Psoas muscle (tissue), 8 donors: ENCODE data around the gene FOCAD. TPM values are rescaled to one million over a fixed set of nuclear protein-coding genes. Genes with fewer than 3 reads are reported as not detected.
A peak's percentile ranks its signal among the peaks of the same experiment; 100 is the strongest.

Experiments used
- ATAC-seq, 4 donors: fragments of 200-7000 bp; cut with Tn5 transposase; one replicate each; pipeline ENCODE4 v1.9.1; 2020; ENCODE audit warnings: moderate library complexity in 3 of 4, mild to moderate bottlenecking in 2 of 4
- DNase-seq, 2 donors: peaks; one replicate each; pipeline ENCODE4 v3.0.0-alpha.2; 2020
- H3K27ac ChIP-seq: fragments of 200-600 bp; one replicate; pipeline ENCODE4 v1.8.0; 2022
- H3K27me3 ChIP-seq, 3 donors: fragments of 200-600 bp in 1 of 3; one replicate each; pipeline versions ENCODE4 v1.6.1 to v1.8.0; 2013 to 2022; ENCODE audit warnings: low read length in 2 of 3, mild to moderate bottlenecking in 2 of 3, moderate library complexity in 1 of 3; ENCODE audit not compliant: insufficient read depth in 3 of 3
- H3K36me3 ChIP-seq, 2 donors: fragments of 200-600 bp in 1 of 2; one replicate each; pipeline versions ENCODE4 v1.6.1 to v1.8.0; 2013 to 2022; ENCODE audit warnings: low read depth in 1 of 2, mild to moderate bottlenecking in 1 of 2, moderate library complexity in 1 of 2; ENCODE audit not compliant: insufficient read depth in 1 of 2
- H3K4me1 ChIP-seq: fragments of 200-600 bp; one replicate; pipeline ENCODE4 v1.8.0; 2022
- H3K4me3 ChIP-seq: fragments of 200-600 bp; one replicate; pipeline ENCODE4 v1.8.0; 2022; ENCODE audit warnings: mild to moderate bottlenecking
- H3K9me3 ChIP-seq: fragments of 200-600 bp; one replicate; pipeline ENCODE4 v1.8.0; 2022
- CTCF ChIP-seq: fragments of 200-600 bp; IDR thresholded peaks from one replicate; pipeline ENCODE4 v1.8.0; 2022; ENCODE audit warnings: antibody characterized with exemption
- WGBS, 3 donors: extraction: QIAGEN DNeasy Blood & Tissue Kit; methylation state at CpG; one replicate each; pipeline versions ENCODE4 v1.1.6 to v1.1.7; 2013; 5-methylcytosine and 5-hydroxymethylcytosine counted together
- intact Hi-C, 2 donors: fragments of 100-400 bp; cut with DNase I; formaldehyde crosslinking; loops; one replicate each; pipeline versions ENCODE4 v1.11.0 to v1.14.2; 2022
- polyA plus RNA-seq, 3 donors: library from polyadenylated mRNA; stranded (reverse); fragments of 200-250 nt; gene quantifications; one replicate each; pipeline ENCODE4 v1.2.3, GENCODE V29; 2013
- total RNA-seq, 4 donors: library from RNA; stranded (reverse); fragmentation: NEBNext Ultra II Directional in 2 of 4; extraction: Animal tissue kit (Norgen Biotek cat#: 25700) in 2 of 4; gene quantifications; one replicate each; pipeline versions ENCODE4 v1.2.1 to v1.2.4, GENCODE V29; 2021 to 2023
- donor health status: healthy with polysubstance abuse.
- donor health status: DM: no; HTN: no; CAD: no; lungs with moderate emphysema.
- donor health status: Bipolar disorder and iron deficiency.
- donor health status: healthy.
- donor health status: DM: yes; HTN: yes; CAD: no.
- donor health status: DM: no; HTN: no; CAD: no.
- donor health status: DM: no; HTN: no; CAD: no.
- donor health status: DM: yes; HTN: yes; CAD: no.

The FOCAD gene
- total and polyA plus RNA-seq, 7 donors, result 5.8 to 24.8 (median 12.1) TPM

- ATAC-seq (no peak), DNase-seq (no peak)
- Histone ChIP-seq H3K27me3 (no peaks in the 10 kb centered on the region), H3K4me3 (no peak overlapping the region), H3K36me3 (no peaks in the 10 kb centered on the region), H3K9me3 (no peaks in the 10 kb centered on the region), H3K4me1 (no peaks in the 10 kb centered on the region), H3K27ac (no peak overlapping the region)
- no peak for TF ChIP-seq CTCF
- intact Hi-C loops, result loop anchor here in 1 of 2 donors (2.0 kb wide), 1 partner anchor 19 kb away; no protein-coding TSS in a partner anchor
- WGBS, 3 donors, result 89 to 97% (median 92%) methylated on average over 2 of the region's 2 CpGs
Observed at GRCh38 chr9:21023861-21024260, 339.8 kb downstream of the FOCAD start.

GRCh38 chr9:21027295-21027694 lies 343.2 kb downstream of the FOCAD start:
- no peak for ATAC-seq
- TF ChIP-seq CTCF, result no peak
- intact Hi-C loops, result no loop called here
- Histone ChIP-seq H3K27me3 (no peaks in the 10 kb centered on the region), H3K36me3 (no peaks in the 10 kb centered on the region), H3K27ac (no peak overlapping the region), H3K4me3 (no peak overlapping the region), H3K4me1 (no peaks in the 10 kb centered on the region), H3K9me3 (no peaks in the 10 kb centered on the region)
- DNase-seq, result no peak
- 67 to 72% (median 68%) methylated on average over 4 of the region's 4 CpGs for WGBS, 3 donors

- H3K27me3 ChIP-seq, result no peaks in the 10 kb centered on the region
- ATAC-seq (no peak), DNase-seq (no peak)
- H3K4me1 ChIP-seq, result no peaks in the 10 kb centered on the region
- no peak overlapping the region for H3K4me3 ChIP-seq
- no peak for TF ChIP-seq CTCF
- H3K36me3 ChIP-seq, result no peaks in the 10 kb centered on the region
- intact Hi-C loops, result no loop called here
- no peak overlapping the region for H3K27ac ChIP-seq
- WGBS, 3 donors, result 32 to 48% (median 37%) methylated on average over 3 of the region's 3 CpGs
- no peaks in the 10 kb centered on the region for H3K9me3 ChIP-seq
Observed at GRCh38 chr9:21028466-21028865, 344.4 kb downstream of the FOCAD start.

GRCh38 chr9:21029661-21030060 lies 345.6 kb downstream of the FOCAD start:
- ATAC-seq (no peak), DNase-seq (no peak)
- no peak overlapping the region for H3K27ac ChIP-seq
- no peak overlapping the region for H3K4me3 ChIP-seq
- intact Hi-C loops, result no loop called here
- WGBS, 3 donors, result 75 to 86% (median 78%) methylated on average over 8 of the region's 8 CpGs
- H3K27me3 ChIP-seq, result no peaks in the 10 kb centered on the region
- TF ChIP-seq CTCF, result no peak
- no peaks in the 10 kb centered on the region for H3K9me3 ChIP-seq
- no peaks in the 10 kb centered on the region for H3K36me3 ChIP-seq
- no peaks in the 10 kb centered on the region for H3K4me1 ChIP-seq

GRCh38 chr9:21030389-21031035 lies 346.5 kb downstream of the FOCAD start:
- no peak for TF ChIP-seq CTCF
- 77 to 85% (median 77%) methylated on average over 5 of the region's 5 CpGs for WGBS, 3 donors
- intact Hi-C loops, result no loop called here
- ATAC-seq (peak in 3 of 4 donors; percentile 45 to 61 (median 48)), DNase-seq (no peak)
- no peaks in the 10 kb centered on the region for H3K27me3 ChIP-seq
- no peaks in the 10 kb centered on the region for H3K9me3 ChIP-seq
- H3K4me1 ChIP-seq, result no peaks in the 10 kb centered on the region
- peak overlapping the region; percentile 9 for H3K27ac ChIP-seq
- H3K4me3 ChIP-seq, result peak overlapping the region; percentile 65
- no peaks in the 10 kb centered on the region for H3K36me3 ChIP-seq
